ENCODE measurements around the gene FMN1.

FMN1 gene

GRCh38 chr15:33157371-33158037 is 37.0 kb downstream of the FMN1 start:
- no peak for DNase-seq (ENCODE audit: low spot score)

- no peak for DNase-seq (ENCODE audit: low spot score)
Measured at GRCh38 chr15:33155691-33156420, 38.7 kb downstream of the FMN1 start.

GRCh38 chr15:33154351-33155166 is 40.0 kb downstream of the FMN1 start:
- peak; percentile 76 for DNase-seq (ENCODE audit: low spot score)

GRCh38 chr15:33153548-33153947 is 41.0 kb downstream of the FMN1 start:
- DNase-seq (ENCODE audit: low spot score), result no peak

- peak; percentile 41 for DNase-seq (ENCODE audit: low spot score)
Measured at GRCh38 chr15:33152502-33153109, 41.9 kb downstream of the FMN1 start.

- DNase-seq (ENCODE audit: low spot score), result no peak
Measured at GRCh38 chr15:33150971-33151370, 43.5 kb downstream of the FMN1 start.

- no peak for DNase-seq (ENCODE audit: low spot score)
Measured at GRCh38 chr15:33150431-33150941, 44.0 kb downstream of the FMN1 start.

GRCh38 chr15:33149919-33150318 is 44.6 kb downstream of the FMN1 start:
- no peak for DNase-seq (ENCODE audit: low spot score)

- DNase-seq (ENCODE audit: low spot score), result no peak
Measured at GRCh38 chr15:33148129-33148751, 46.3 kb downstream of the FMN1 start.

GRCh38 chr15:33146051-33146450 is 48.5 kb downstream of the FMN1 start:
- DNase-seq (ENCODE audit: low spot score), result no peak

GRCh38 chr15:33145447-33145846 is 49.1 kb downstream of the FMN1 start:
- DNase-seq (ENCODE audit: low spot score), result no peak

- no peak for DNase-seq (ENCODE audit: low spot score)
Measured at GRCh38 chr15:33142708-33143107, 51.8 kb downstream of the FMN1 start.

- no peak for DNase-seq (ENCODE audit: low spot score)
Measured at GRCh38 chr15:33138000-33138399, 56.5 kb downstream of the FMN1 start.

- no peak for DNase-seq (ENCODE audit: low spot score)
Measured at GRCh38 chr15:33137101-33137500, 57.4 kb downstream of the FMN1 start.

GRCh38 chr15:33136353-33136752 is 58.2 kb downstream of the FMN1 start:
- no peak for DNase-seq (ENCODE audit: low spot score)

GRCh38 chr15:33135355-33135781 is 59.1 kb downstream of the FMN1 start:
- DNase-seq (ENCODE audit: low spot score), result peak; percentile 33

GRCh38 chr15:33132722-33133345 is 61.7 kb downstream of the FMN1 start:
- DNase-seq (ENCODE audit: low spot score), result peak; percentile 79

- no peak for DNase-seq (ENCODE audit: low spot score)
Measured at GRCh38 chr15:33132233-33132580, 62.3 kb downstream of the FMN1 start.

- DNase-seq (ENCODE audit: low spot score), result no peak
Measured at GRCh38 chr15:33131552-33132232, 62.8 kb downstream of the FMN1 start.

- DNase-seq (ENCODE audit: low spot score), result peak; percentile 88
Measured at GRCh38 chr15:33126559-33127290, 67.8 kb downstream of the FMN1 start.
